H9 (cell line): ENCODE data around the gene SMTN. TPM values are rescaled to one million over a fixed set of nuclear protein-coding genes. Genes with fewer than 3 reads are reported as not detected.

Experiments used
- DNase-seq: peaks from one replicate; pipeline ENCODE4 v3.0.0-alpha.2; 2017
- H2AFZ ChIP-seq: one replicate; pipeline ENCODE4 v1.6.1; 2013; ENCODE audit warnings: mild to moderate bottlenecking, low read length, control low read depth, moderate library complexity
- H2AK5ac ChIP-seq: 2 replicates; pipeline ENCODE4 v1.6.1; 2013; ENCODE audit warnings: low read length, control low read depth, mixed read lengths; ENCODE audit not compliant: insufficient read length
- H2BK120ac ChIP-seq: one replicate; pipeline ENCODE4 v1.6.1; 2013; ENCODE audit warnings: low read depth, mild to moderate bottlenecking, low read length, control low read depth, inconsistent platforms; ENCODE audit not compliant: poor library complexity, severe bottlenecking
- H2BK12ac ChIP-seq: 2 replicates; pipeline ENCODE4 v1.6.1; 2013; ENCODE audit warnings: low read length, control low read depth, mixed read lengths, low read depth; ENCODE audit not compliant: insufficient read length
- H2BK15ac ChIP-seq: 2 replicates; pipeline ENCODE4 v1.6.1; 2013; ENCODE audit warnings: low read depth, low read length, control low read depth
- H2BK20ac ChIP-seq: one replicate; pipeline ENCODE4 v1.6.1; 2013; ENCODE audit warnings: low read depth, mild to moderate bottlenecking, low read length, control low read depth, inconsistent platforms; ENCODE audit not compliant: poor library complexity, severe bottlenecking
- H2BK5ac ChIP-seq: 2 replicates; pipeline ENCODE4 v1.6.1; 2013; ENCODE audit warnings: low read length, control low read depth, mixed read lengths; ENCODE audit not compliant: insufficient read length
- H3K14ac ChIP-seq: 2 replicates; pipeline ENCODE4 v1.6.1; 2013; ENCODE audit warnings: low read length, control low read depth; ENCODE audit not compliant: insufficient read depth
- H3K18ac ChIP-seq: 2 replicates; pipeline ENCODE4 v1.6.1; 2013; ENCODE audit warnings: low read depth, mild to moderate bottlenecking, mixed read lengths, low read length, control low read depth; ENCODE audit not compliant: insufficient read length
- H3K23ac ChIP-seq: 2 replicates; pipeline ENCODE4 v1.6.1; 2013; ENCODE audit warnings: low read length, control low read depth, mixed read lengths, low read depth; ENCODE audit not compliant: insufficient read length
- H3K23me2 ChIP-seq: 2 replicates; pipeline ENCODE4 v1.6.1; 2013; ENCODE audit warnings: low read depth, mild to moderate bottlenecking, mixed read lengths, low read length, control low read depth; ENCODE audit not compliant: insufficient read length, poor library complexity, severe bottlenecking
- H3K27ac ChIP-seq: 2 replicates; pipeline ENCODE4 v1.5.1; 2013; ENCODE audit warnings: low read length, control low read depth, mixed read lengths, low read depth; ENCODE audit not compliant: insufficient read length
- H3K27me3 ChIP-seq: 2 replicates; pipeline ENCODE4 v1.6.1; 2013; ENCODE audit warnings: low read length, control low read depth, inconsistent platforms; ENCODE audit not compliant: insufficient read depth
- H3K4ac ChIP-seq: 2 replicates; pipeline ENCODE4 v1.6.1; 2013; ENCODE audit warnings: low read depth, mild to moderate bottlenecking, control low read depth, inconsistent platforms, low read length, moderate library complexity
- H3K4me1 ChIP-seq: 2 replicates; pipeline ENCODE4 v1.6.1; 2013; ENCODE audit warnings: low read length, control low read depth, inconsistent platforms; ENCODE audit not compliant: insufficient read depth
- H3K4me2 ChIP-seq: 2 replicates; pipeline ENCODE4 v1.6.1; 2013; ENCODE audit warnings: low read length, control low read depth, mixed read lengths; ENCODE audit not compliant: insufficient read length, insufficient read depth
- H3K56ac ChIP-seq: 2 replicates; pipeline ENCODE4 v1.6.1; 2013; ENCODE audit warnings: low read depth, mild to moderate bottlenecking, mixed read lengths, low read length, control low read depth; ENCODE audit not compliant: insufficient read length
- H3K79me1 ChIP-seq: 2 replicates; pipeline ENCODE4 v1.6.1; 2013; ENCODE audit warnings: low read depth, mild to moderate bottlenecking, moderate library complexity, low read length, control low read depth, inconsistent platforms; ENCODE audit not compliant: insufficient read depth, poor library complexity, severe bottlenecking
- H3K79me2 ChIP-seq: 2 replicates; pipeline ENCODE4 v1.6.1; 2013; ENCODE audit warnings: low read length, control low read depth, inconsistent platforms; ENCODE audit not compliant: insufficient read depth
- H3K9ac ChIP-seq: 2 replicates; pipeline ENCODE4 v1.6.1; 2013; ENCODE audit warnings: low read length, control low read depth, mixed read lengths; ENCODE audit not compliant: insufficient read length; ENCODE audit errors: extremely low read depth
- H3K9me3 ChIP-seq: one replicate; pipeline ENCODE4 v1.6.1; 2013; ENCODE audit warnings: low read depth, low read length, inconsistent platforms; ENCODE audit not compliant: control insufficient read depth
- H3T11ph ChIP-seq: one replicate; pipeline ENCODE4 v1.6.1; 2013; ENCODE audit warnings: mild to moderate bottlenecking, low read length, control low read depth, inconsistent platforms
- H4K20me1 ChIP-seq: one replicate; pipeline ENCODE4 v1.6.1; 2013; ENCODE audit not compliant: control insufficient read depth, insufficient read length, insufficient read depth
- H4K5ac ChIP-seq: 2 replicates; pipeline ENCODE4 v1.6.1; 2013; ENCODE audit warnings: low read depth, mild to moderate bottlenecking, mixed read lengths, low read length, control low read depth; ENCODE audit not compliant: insufficient read length
- H4K8ac ChIP-seq: replicated peaks from 2 replicates; pipeline ENCODE4 v1.6.1; 2013; ENCODE audit warnings: low read length, control low read depth, mixed read lengths, low read depth; ENCODE audit not compliant: insufficient read length
- H4K91ac ChIP-seq: 2 replicates; pipeline ENCODE4 v1.6.1; 2013; ENCODE audit warnings: low read depth, mild to moderate bottlenecking, moderate library complexity, mixed read lengths, low read length, control low read depth; ENCODE audit not compliant: insufficient read length
- H3K27ac Mint-ChIP-seq, 3 experiments: 2 replicates in 2 of 3; 3 replicates in 1 of 3; pipeline ENCODE4 v1.8.0; 2020 to 2021; ENCODE audit warnings: mixed read lengths in 3 of 3, mild to moderate bottlenecking in 1 of 3, moderate library complexity in 1 of 3
- H3K27me3 Mint-ChIP-seq: 2 replicates; pipeline ENCODE4 v1.8.0; 2021; ENCODE audit warnings: low read depth, mild to moderate bottlenecking, moderate library complexity, mixed read lengths
- H3K36me3 Mint-ChIP-seq, 3 experiments: 2 replicates in 2 of 3; 3 replicates in 1 of 3; pipeline ENCODE4 v1.8.0; 2020 to 2021; ENCODE audit warnings: low read depth in 3 of 3, mixed read lengths in 3 of 3; ENCODE audit not compliant: insufficient read depth in 1 of 3
- H3K4me1 Mint-ChIP-seq, 2 experiments: 2 replicates each; pipeline ENCODE4 v1.8.0; 2020; ENCODE audit warnings: mixed read lengths in 2 of 2
- H3K4me3 Mint-ChIP-seq, 2 experiments: 2 replicates in 1 of 2; 3 replicates in 1 of 2; pipeline ENCODE4 v1.8.0; 2020 to 2021; ENCODE audit warnings: mild to moderate bottlenecking in 2 of 2, mixed read lengths in 2 of 2, moderate library complexity in 1 of 2
- H3K9me3 Mint-ChIP-seq, 2 experiments: 2 replicates in 1 of 2; 3 replicates in 1 of 2; pipeline ENCODE4 v1.8.0; 2020; ENCODE audit warnings: mild to moderate bottlenecking in 2 of 2, mixed read lengths in 2 of 2, moderate library complexity in 1 of 2
- WGBS: extraction: QIAGEN DNeasy Blood & Tissue Kit; methylation state at CpG from one replicate; pipeline ENCODE4 v1.1.7; 2013; ENCODE audit warnings: missing lambda C conversion rate, low lambda C conversion rate, mixed read lengths; ENCODE audit not compliant: insufficient read length; ENCODE audit errors: extremely low coverage; 5-methylcytosine and 5-hydroxymethylcytosine counted together
- total RNA-seq: library from RNA; stranded (reverse); gene quantifications from 2 replicates; pipeline ENCODE4 v1.2.1, GENCODE V29; 2021
- TF ChIP-seq, protein P1 (sequence below): fragments of 200-600 bp; sonication (generic); conservative IDR thresholded peaks from 3 replicates; pipeline ENCODE4 v1.8.0; 2021; ENCODE audit warnings: antibody characterized with exemption, mild to moderate bottlenecking

Gene SMTN
- total RNA-seq, 1 experiment from 2014 or later, result 23.4 TPM

DNA sequence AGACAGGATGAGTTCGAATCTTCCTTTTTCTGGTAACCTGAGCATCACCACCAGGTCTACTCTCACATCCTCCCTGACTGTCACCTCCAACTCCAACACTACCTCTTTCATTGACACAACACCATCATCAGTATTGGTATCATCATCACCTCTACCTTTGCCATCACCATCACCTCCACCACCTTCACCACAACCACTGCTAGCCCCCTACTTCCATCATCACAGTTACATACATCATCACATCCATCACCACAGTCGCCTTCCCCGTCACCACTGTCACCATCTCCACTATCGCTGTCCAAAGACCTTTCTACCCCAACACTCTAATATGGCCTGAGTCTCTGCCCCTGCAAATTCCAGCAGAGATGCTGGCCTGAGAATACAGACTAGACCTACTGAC is 40.3 kb downstream of the SMTN start:
- Histone ChIP-seq H3K4me2 (no peak overlapping the region), H4K20me1 (no peaks in the 10 kb centered on the region), H3K9me3 (no peaks in the 10 kb centered on the region), H2BK12ac (no peak overlapping the region), H3K18ac (no peak overlapping the region), H3K23me2 (no peaks in the 10 kb centered on the region), H2AFZ (no peak overlapping the region), H3K27ac (no peak overlapping the region), H2BK15ac (no peak overlapping the region), H4K5ac (no peak overlapping the region), H3T11ph (no peak overlapping the region), H3K4ac (no peak overlapping the region), H3K14ac (no peak overlapping the region), H2BK120ac (no peak overlapping the region), H3K4me1 (peaks cover 5% of the 10 kb centered on the region), H2AK5ac (no peak overlapping the region), H3K9ac (no peak overlapping the region), H4K91ac (no peak overlapping the region), H3K79me2 (no peaks in the 10 kb centered on the region), H3K56ac (no peak overlapping the region), H3K27me3 (no peaks in the 10 kb centered on the region), H3K79me1 (no peaks in the 10 kb centered on the region), H3K23ac (no peak overlapping the region), H4K8ac (no peak overlapping the region), H2BK20ac (no peak overlapping the region), H2BK5ac (no peak overlapping the region)
- peaks cover 21 to 29% of the 10 kb centered on the region in 2 experiments for H3K4me1 Mint-ChIP-seq
- no peak for DNase-seq
- peaks cover 12% of the 10 kb centered on the region for H3K27me3 Mint-ChIP-seq
- TF ChIP-seq, protein P1, sequence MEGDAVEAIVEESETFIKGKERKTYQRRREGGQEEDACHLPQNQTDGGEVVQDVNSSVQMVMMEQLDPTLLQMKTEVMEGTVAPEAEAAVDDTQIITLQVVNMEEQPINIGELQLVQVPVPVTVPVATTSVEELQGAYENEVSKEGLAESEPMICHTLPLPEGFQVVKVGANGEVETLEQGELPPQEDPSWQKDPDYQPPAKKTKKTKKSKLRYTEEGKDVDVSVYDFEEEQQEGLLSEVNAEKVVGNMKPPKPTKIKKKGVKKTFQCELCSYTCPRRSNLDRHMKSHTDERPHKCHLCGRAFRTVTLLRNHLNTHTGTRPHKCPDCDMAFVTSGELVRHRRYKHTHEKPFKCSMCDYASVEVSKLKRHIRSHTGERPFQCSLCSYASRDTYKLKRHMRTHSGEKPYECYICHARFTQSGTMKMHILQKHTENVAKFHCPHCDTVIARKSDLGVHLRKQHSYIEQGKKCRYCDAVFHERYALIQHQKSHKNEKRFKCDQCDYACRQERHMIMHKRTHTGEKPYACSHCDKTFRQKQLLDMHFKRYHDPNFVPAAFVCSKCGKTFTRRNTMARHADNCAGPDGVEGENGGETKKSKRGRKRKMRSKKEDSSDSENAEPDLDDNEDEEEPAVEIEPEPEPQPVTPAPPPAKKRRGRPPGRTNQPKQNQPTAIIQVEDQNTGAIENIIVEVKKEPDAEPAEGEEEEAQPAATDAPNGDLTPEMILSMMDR, result no peak
- no peak overlapping the region; a peak in 1 of 5 replicates for H3K4me3 Mint-ChIP-seq
- no peaks in the 10 kb centered on the region for H3K9me3 Mint-ChIP-seq
- WGBS, result no CpG with 5 or more reads among the region's 4 CpGs
- no peaks in the 10 kb centered on the region for H3K36me3 Mint-ChIP-seq
- H3K27ac Mint-ChIP-seq, result no peak overlapping the region
